ENCODE data around the gene MAP4K4.
A peak's percentile ranks its signal among the peaks of the same experiment; 100 is the strongest.

MAP4K4 gene

DNA sequence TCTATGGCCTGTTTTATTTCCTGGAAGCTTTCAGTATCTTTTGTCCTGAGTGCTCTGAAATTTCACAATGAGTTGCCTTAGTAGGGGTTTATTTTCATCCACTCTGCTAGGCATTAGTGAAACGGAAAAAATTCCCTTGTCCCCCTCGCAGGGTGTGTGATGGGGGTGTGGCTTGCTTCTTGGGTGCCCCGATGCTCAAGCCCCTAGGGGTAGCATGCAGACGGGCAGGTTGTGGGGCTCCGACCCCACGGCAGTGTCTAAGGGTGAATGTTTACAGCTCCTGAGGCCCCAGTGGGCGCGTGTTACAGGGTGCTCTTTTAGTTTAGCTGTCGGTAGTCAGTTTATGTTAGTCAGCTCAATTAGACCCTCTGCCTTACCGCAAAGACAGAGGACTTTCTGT, 32.2 kb upstream of the MAP4K4 start:
- Histone ChIP-seq H2BK120ac (ENCODE audit: low read depth, low read length) (no peak overlapping the region), H3K56ac (ENCODE audit: low read length) (no peak overlapping the region), H3K9ac (ENCODE audit: low read length) (no peak overlapping the region), H3K23ac (ENCODE audit: low read length) (no peak overlapping the region), H3K27me3 (ENCODE audit: insufficient read depth, low read length, poor library complexity) (no peaks in the 10 kb centered on the region), H2AK5ac (ENCODE audit: low read length) (no peak overlapping the region), H2BK5ac (ENCODE audit: low read length) (no peak overlapping the region), H3K27ac (ENCODE audit: low read depth, low read length) (no peak overlapping the region), H3K4me2 (ENCODE audit: low read length) (no peak overlapping the region), H3K18ac (ENCODE audit: low read length) (no peak overlapping the region), H3K36me3 (ENCODE audit: control insufficient read depth, insufficient read depth, low read length) (no peaks in the 10 kb centered on the region), H4K8ac (ENCODE audit: low read depth, low read length) (no peak overlapping the region), H3K4me1 (ENCODE audit: control insufficient read depth, low read depth, low read length) (no peaks in the 10 kb centered on the region), H3K79me2 (ENCODE audit: control insufficient read depth, insufficient read depth, low read length) (no peaks in the 10 kb centered on the region), H3K4me3 (ENCODE audit: low read length) (no peak overlapping the region), H3K4ac (ENCODE audit: low read depth, low read length) (no peak overlapping the region), H3K79me1 (ENCODE audit: low read length) (no peaks in the 10 kb centered on the region), H4K5ac (ENCODE audit: low read length) (no peak overlapping the region), H2BK15ac (replicated peaks; ENCODE audit: low read depth) (no peak overlapping the region)
- DNase-seq: no peak
- no CpG with 5 or more reads among the region's 10 CpGs for WGBS (ENCODE audit: extremely low coverage, insufficient coverage, low lambda C conversion rate)

DNA sequence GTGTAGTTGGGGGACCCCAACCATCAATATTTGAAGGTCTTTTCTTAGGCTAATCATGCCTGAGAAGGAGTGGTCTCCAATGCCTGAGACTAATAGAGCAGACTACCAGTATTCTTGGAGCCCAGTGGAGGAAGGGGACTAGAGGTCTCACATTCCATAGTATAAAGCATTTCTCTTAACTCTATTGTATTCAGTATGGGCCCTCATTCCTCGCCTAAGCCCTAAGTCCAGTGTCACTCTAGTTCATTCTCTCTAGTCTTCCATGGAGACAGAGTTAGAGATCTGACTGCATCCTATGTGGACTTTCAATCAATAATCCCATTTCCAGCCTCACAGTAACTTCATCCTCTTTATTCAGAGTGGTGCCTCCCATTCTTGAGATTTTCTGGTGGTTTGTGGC, 29.7 kb upstream of the MAP4K4 start:
- no peak overlapping the region for H3K27ac ChIP-seq (ENCODE audit: low read depth, low read length)
- H3K4me2 ChIP-seq (ENCODE audit: low read length): no peak overlapping the region
- no peaks in the 10 kb centered on the region for H3K36me3 ChIP-seq (ENCODE audit: control insufficient read depth, insufficient read depth, low read length)
- H4K8ac ChIP-seq (ENCODE audit: low read depth, low read length): no peak overlapping the region
- H3K79me2 ChIP-seq (ENCODE audit: control insufficient read depth, insufficient read depth, low read length): no peaks in the 10 kb centered on the region
- no CpG with 5 or more reads among the region's 1 CpG for WGBS (ENCODE audit: extremely low coverage, insufficient coverage, low lambda C conversion rate)
- H2AK5ac ChIP-seq (ENCODE audit: low read length): no peak overlapping the region
- no peak overlapping the region for H2BK15ac ChIP-seq (replicated peaks; ENCODE audit: low read depth)
- DNase-seq: peak; percentile 67
- H3K4me3 ChIP-seq (ENCODE audit: low read length): no peak overlapping the region
- H3K27me3 ChIP-seq (ENCODE audit: insufficient read depth, low read length, poor library complexity): no peaks in the 10 kb centered on the region
- no peak overlapping the region for H2BK5ac ChIP-seq (ENCODE audit: low read length)
- H3K79me1 ChIP-seq (ENCODE audit: low read length): no peaks in the 10 kb centered on the region
- H3K4me1 ChIP-seq (ENCODE audit: control insufficient read depth, low read depth, low read length): no peaks in the 10 kb centered on the region
- no peak overlapping the region for H3K18ac ChIP-seq (ENCODE audit: low read length)
- H2BK120ac ChIP-seq (ENCODE audit: low read depth, low read length): no peak overlapping the region
- no peak overlapping the region for H3K23ac ChIP-seq (ENCODE audit: low read length)
- no peak overlapping the region for H4K5ac ChIP-seq (ENCODE audit: low read length)
- no peak overlapping the region for H3K9ac ChIP-seq (ENCODE audit: low read length)
- no peak overlapping the region for H3K4ac ChIP-seq (ENCODE audit: low read depth, low read length)
- no peak overlapping the region for H3K56ac ChIP-seq (ENCODE audit: low read length)

DNA sequence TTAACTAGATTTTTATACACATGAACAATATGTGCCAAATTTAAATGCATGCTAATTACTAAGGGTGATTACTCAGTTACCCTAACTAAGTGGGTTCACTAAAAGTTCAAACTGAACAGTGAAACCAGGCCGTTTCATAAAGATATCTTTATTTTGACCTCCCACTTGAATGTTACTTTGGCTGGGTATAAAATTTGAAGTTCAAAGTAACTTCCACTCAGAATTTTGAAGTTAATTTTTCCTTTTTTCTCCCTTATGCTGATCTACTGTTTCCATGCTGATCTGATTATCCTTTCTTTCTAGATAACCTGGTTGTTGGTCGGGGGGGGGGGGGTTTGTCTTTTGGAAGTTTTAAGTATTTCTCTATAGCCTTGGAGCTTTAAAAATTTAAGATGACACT, 25.5 kb upstream of the MAP4K4 start:
- no peak overlapping the region for H3K27ac ChIP-seq (ENCODE audit: low read depth, low read length)
- H3K4me1 ChIP-seq (ENCODE audit: control insufficient read depth, low read depth, low read length): no peaks in the 10 kb centered on the region
- H3K56ac ChIP-seq (ENCODE audit: low read length): no peak overlapping the region
- H3K23ac ChIP-seq (ENCODE audit: low read length): no peak overlapping the region
- no peaks in the 10 kb centered on the region for H3K27me3 ChIP-seq (ENCODE audit: insufficient read depth, low read length, poor library complexity)
- H2AK5ac ChIP-seq (ENCODE audit: low read length): no peak overlapping the region
- no peak for DNase-seq
- no peaks in the 10 kb centered on the region for H3K36me3 ChIP-seq (ENCODE audit: control insufficient read depth, insufficient read depth, low read length)
- no peak overlapping the region for H3K4me2 ChIP-seq (ENCODE audit: low read length)
- no peak overlapping the region for H3K9ac ChIP-seq (ENCODE audit: low read length)
- H3K79me1 ChIP-seq (ENCODE audit: low read length): no peaks in the 10 kb centered on the region
- H3K79me2 ChIP-seq (ENCODE audit: control insufficient read depth, insufficient read depth, low read length): no peaks in the 10 kb centered on the region
- H3K18ac ChIP-seq (ENCODE audit: low read length): no peak overlapping the region
- WGBS (ENCODE audit: extremely low coverage, insufficient coverage, low lambda C conversion rate): no CpG with 5 or more reads among the region's 2 CpGs
- no peak overlapping the region for H3K4ac ChIP-seq (ENCODE audit: low read depth, low read length)
- H2BK15ac ChIP-seq (replicated peaks; ENCODE audit: low read depth): no peak overlapping the region
- H4K5ac ChIP-seq (ENCODE audit: low read length): no peak overlapping the region
- H4K8ac ChIP-seq (ENCODE audit: low read depth, low read length): no peak overlapping the region
- H3K4me3 ChIP-seq (ENCODE audit: low read length): no peak overlapping the region
- no peak overlapping the region for H2BK5ac ChIP-seq (ENCODE audit: low read length)
- H2BK120ac ChIP-seq (ENCODE audit: low read depth, low read length): no peak overlapping the region

DNA sequence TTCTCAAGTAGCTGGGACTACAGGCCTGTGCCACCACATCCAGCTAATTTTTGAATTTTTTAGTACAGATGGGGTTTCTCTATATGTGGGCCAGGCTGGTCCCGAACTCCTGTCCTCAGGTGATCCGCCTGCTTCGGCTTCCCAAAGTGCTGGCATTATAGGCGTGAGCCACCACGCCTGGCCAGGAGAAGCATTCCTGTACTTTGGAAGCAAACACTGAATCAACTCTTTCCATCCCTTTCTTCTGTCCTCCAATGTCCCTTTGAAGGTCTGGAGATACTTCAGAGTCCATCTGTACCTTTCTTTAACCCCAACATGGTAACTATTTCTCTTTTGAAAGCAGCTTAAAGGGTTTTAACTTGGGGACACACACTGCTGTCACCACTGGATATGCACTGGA, 23.6 kb upstream of the MAP4K4 start:
- no peaks in the 10 kb centered on the region for H3K79me2 ChIP-seq (ENCODE audit: control insufficient read depth, insufficient read depth, low read length)
- H3K4me1 ChIP-seq (ENCODE audit: control insufficient read depth, low read depth, low read length): no peaks in the 10 kb centered on the region
- no peak overlapping the region for H3K9ac ChIP-seq (ENCODE audit: low read length)
- no peak overlapping the region for H2BK120ac ChIP-seq (ENCODE audit: low read depth, low read length)
- no peaks in the 10 kb centered on the region for H3K36me3 ChIP-seq (ENCODE audit: control insufficient read depth, insufficient read depth, low read length)
- H3K79me1 ChIP-seq (ENCODE audit: low read length): no peaks in the 10 kb centered on the region
- no peak overlapping the region for H3K56ac ChIP-seq (ENCODE audit: low read length)
- no peak overlapping the region for H2BK5ac ChIP-seq (ENCODE audit: low read length)
- H4K5ac ChIP-seq (ENCODE audit: low read length): no peak overlapping the region
- no peak overlapping the region for H3K4me3 ChIP-seq (ENCODE audit: low read length)
- H3K27me3 ChIP-seq (ENCODE audit: insufficient read depth, low read length, poor library complexity): no peaks in the 10 kb centered on the region
- no peak overlapping the region for H2BK15ac ChIP-seq (replicated peaks; ENCODE audit: low read depth)
- H3K4me2 ChIP-seq (ENCODE audit: low read length): no peak overlapping the region
- no peak overlapping the region for H3K4ac ChIP-seq (ENCODE audit: low read depth, low read length)
- no peak for DNase-seq
- no peak overlapping the region for H3K18ac ChIP-seq (ENCODE audit: low read length)
- no peak overlapping the region for H3K23ac ChIP-seq (ENCODE audit: low read length)
- WGBS (ENCODE audit: extremely low coverage, insufficient coverage, low lambda C conversion rate): no CpG with 5 or more reads among the region's 5 CpGs
- no peak overlapping the region for H2AK5ac ChIP-seq (ENCODE audit: low read length)
- no peak overlapping the region for H4K8ac ChIP-seq (ENCODE audit: low read depth, low read length)
- no peak overlapping the region for H3K27ac ChIP-seq (ENCODE audit: low read depth, low read length)

DNA sequence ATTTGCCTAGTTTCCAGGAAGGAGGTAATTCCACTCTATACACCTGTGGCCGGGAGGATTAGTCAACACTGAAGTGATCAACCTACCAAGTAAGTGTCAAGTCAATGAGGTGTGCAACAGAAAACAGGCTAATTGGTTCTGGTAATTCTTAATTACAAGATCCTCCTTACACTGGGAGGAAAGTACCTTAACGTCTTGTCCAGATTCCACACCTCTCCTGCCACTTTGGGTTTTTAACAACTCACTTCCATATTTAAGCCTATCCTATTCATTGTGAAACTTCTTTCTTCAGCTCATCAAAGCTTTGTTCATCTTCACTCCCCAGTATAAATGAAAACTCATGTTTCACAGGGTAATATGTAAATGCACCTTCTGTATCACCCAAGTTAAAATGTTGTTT, 22.0 kb upstream of the MAP4K4 start:
- WGBS (ENCODE audit: extremely low coverage, insufficient coverage, low lambda C conversion rate): no CpG with 5 or more reads among the region's 2 CpGs
- no peak overlapping the region for H3K18ac ChIP-seq (ENCODE audit: low read length)
- no peak overlapping the region for H2AK5ac ChIP-seq (ENCODE audit: low read length)
- H3K4me1 ChIP-seq (ENCODE audit: control insufficient read depth, low read depth, low read length): no peaks in the 10 kb centered on the region
- no peak overlapping the region for H3K56ac ChIP-seq (ENCODE audit: low read length)
- H3K27ac ChIP-seq (ENCODE audit: low read depth, low read length): no peak overlapping the region
- H3K79me1 ChIP-seq (ENCODE audit: low read length): no peaks in the 10 kb centered on the region
- H2BK5ac ChIP-seq (ENCODE audit: low read length): no peak overlapping the region
- DNase-seq: no peak
- no peak overlapping the region for H3K9ac ChIP-seq (ENCODE audit: low read length)
- no peak overlapping the region for H2BK120ac ChIP-seq (ENCODE audit: low read depth, low read length)
- H3K27me3 ChIP-seq (ENCODE audit: insufficient read depth, low read length, poor library complexity): no peaks in the 10 kb centered on the region
- no peak overlapping the region for H4K5ac ChIP-seq (ENCODE audit: low read length)
- no peak overlapping the region for H4K8ac ChIP-seq (ENCODE audit: low read depth, low read length)
- H3K36me3 ChIP-seq (ENCODE audit: control insufficient read depth, insufficient read depth, low read length): no peaks in the 10 kb centered on the region
- no peak overlapping the region for H3K23ac ChIP-seq (ENCODE audit: low read length)
- no peak overlapping the region for H3K4ac ChIP-seq (ENCODE audit: low read depth, low read length)
- no peak overlapping the region for H3K4me2 ChIP-seq (ENCODE audit: low read length)
- H3K4me3 ChIP-seq (ENCODE audit: low read length): no peak overlapping the region
- H2BK15ac ChIP-seq (replicated peaks; ENCODE audit: low read depth): no peak overlapping the region
- H3K79me2 ChIP-seq (ENCODE audit: control insufficient read depth, insufficient read depth, low read length): no peaks in the 10 kb centered on the region

DNA sequence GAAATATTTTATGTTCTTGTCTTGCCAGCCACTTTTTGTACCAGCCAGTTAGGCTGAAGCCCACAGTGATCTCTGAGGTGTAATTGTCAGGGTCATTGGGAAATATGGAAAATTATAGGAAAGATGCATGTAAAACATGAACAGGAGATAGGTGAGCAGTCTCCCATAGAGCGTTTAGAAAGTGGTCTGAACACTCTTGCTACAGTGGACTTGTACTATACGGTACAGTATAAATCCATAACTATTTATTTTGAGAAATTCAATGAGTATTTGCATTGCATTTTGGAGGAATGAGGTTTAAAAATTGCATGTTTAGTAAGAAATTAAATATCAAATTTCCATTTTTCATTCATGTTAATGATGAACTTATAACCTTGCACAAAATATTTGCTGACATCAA, 20.8 kb upstream of the MAP4K4 start:
- H2BK5ac ChIP-seq (ENCODE audit: low read length): no peak overlapping the region
- H4K8ac ChIP-seq (ENCODE audit: low read depth, low read length): no peak overlapping the region
- H3K27me3 ChIP-seq (ENCODE audit: insufficient read depth, low read length, poor library complexity): no peaks in the 10 kb centered on the region
- no peak overlapping the region for H3K56ac ChIP-seq (ENCODE audit: low read length)
- no peak overlapping the region for H2BK15ac ChIP-seq (replicated peaks; ENCODE audit: low read depth)
- H3K79me1 ChIP-seq (ENCODE audit: low read length): no peaks in the 10 kb centered on the region
- H2AK5ac ChIP-seq (ENCODE audit: low read length): no peak overlapping the region
- no peak overlapping the region for H2BK120ac ChIP-seq (ENCODE audit: low read depth, low read length)
- H3K23ac ChIP-seq (ENCODE audit: low read length): no peak overlapping the region
- no peak overlapping the region for H4K5ac ChIP-seq (ENCODE audit: low read length)
- no CpG with 5 or more reads among the region's 2 CpGs for WGBS (ENCODE audit: extremely low coverage, insufficient coverage, low lambda C conversion rate)
- no peak overlapping the region for H3K9ac ChIP-seq (ENCODE audit: low read length)
- no peak for DNase-seq
- H3K27ac ChIP-seq (ENCODE audit: low read depth, low read length): no peak overlapping the region
- no peak overlapping the region for H3K4me3 ChIP-seq (ENCODE audit: low read length)
- H3K4me1 ChIP-seq (ENCODE audit: control insufficient read depth, low read depth, low read length): no peaks in the 10 kb centered on the region
- H3K36me3 ChIP-seq (ENCODE audit: control insufficient read depth, insufficient read depth, low read length): no peaks in the 10 kb centered on the region
- H3K4ac ChIP-seq (ENCODE audit: low read depth, low read length): no peak overlapping the region
- no peak overlapping the region for H3K4me2 ChIP-seq (ENCODE audit: low read length)
- H3K79me2 ChIP-seq (ENCODE audit: control insufficient read depth, insufficient read depth, low read length): no peaks in the 10 kb centered on the region
- no peak overlapping the region for H3K18ac ChIP-seq (ENCODE audit: low read length)
